ENCODE results near the gene SGPP1. TPM values are rescaled to one million over a fixed set of nuclear protein-coding genes. Genes with fewer than 3 reads are reported as not detected.

Gene SGPP1
- total and polyA plus RNA-seq, 10 of the 15 experiments (the other 5 are each of a cell fraction or from before 2014, with no cell fraction given), result 3.5 to 37.7 (median 25.5) TPM

DNA sequence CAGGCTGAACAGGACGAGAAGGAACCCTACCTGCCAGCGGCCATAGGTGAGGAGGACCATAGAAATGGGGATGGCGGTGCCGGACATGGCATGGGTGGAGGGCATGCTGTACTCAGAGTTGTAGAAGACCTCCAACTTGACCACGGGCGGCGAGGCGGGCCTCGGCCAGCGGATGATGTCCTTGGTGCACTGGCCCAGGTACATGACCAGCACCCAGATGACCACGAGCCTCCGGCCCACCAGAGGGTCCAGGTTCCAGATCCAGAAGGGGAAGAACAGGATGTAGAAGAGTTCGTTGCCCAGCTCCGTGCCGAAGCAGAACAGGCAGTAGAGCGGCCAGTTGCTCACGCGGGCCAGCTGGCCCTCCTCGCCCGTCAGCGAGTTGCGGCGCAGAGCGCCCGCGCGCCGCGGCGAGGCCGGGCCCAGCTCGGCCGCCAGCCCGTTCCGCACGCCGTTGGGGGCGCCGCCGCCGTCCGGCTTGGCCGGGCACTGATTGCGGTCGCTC is 582 bp downstream of the SGPP1 start (continued):
- no peak for TF ChIP-seq KLF5 (IDR thresholded peaks at IDR 0.05; ENCODE audit: partially characterized antibody)
- no peak for TF ChIP-seq HCFC1 (IDR thresholded peaks at IDR 0.05; ENCODE audit: low read length)
- TF ChIP-seq, protein P1, sequence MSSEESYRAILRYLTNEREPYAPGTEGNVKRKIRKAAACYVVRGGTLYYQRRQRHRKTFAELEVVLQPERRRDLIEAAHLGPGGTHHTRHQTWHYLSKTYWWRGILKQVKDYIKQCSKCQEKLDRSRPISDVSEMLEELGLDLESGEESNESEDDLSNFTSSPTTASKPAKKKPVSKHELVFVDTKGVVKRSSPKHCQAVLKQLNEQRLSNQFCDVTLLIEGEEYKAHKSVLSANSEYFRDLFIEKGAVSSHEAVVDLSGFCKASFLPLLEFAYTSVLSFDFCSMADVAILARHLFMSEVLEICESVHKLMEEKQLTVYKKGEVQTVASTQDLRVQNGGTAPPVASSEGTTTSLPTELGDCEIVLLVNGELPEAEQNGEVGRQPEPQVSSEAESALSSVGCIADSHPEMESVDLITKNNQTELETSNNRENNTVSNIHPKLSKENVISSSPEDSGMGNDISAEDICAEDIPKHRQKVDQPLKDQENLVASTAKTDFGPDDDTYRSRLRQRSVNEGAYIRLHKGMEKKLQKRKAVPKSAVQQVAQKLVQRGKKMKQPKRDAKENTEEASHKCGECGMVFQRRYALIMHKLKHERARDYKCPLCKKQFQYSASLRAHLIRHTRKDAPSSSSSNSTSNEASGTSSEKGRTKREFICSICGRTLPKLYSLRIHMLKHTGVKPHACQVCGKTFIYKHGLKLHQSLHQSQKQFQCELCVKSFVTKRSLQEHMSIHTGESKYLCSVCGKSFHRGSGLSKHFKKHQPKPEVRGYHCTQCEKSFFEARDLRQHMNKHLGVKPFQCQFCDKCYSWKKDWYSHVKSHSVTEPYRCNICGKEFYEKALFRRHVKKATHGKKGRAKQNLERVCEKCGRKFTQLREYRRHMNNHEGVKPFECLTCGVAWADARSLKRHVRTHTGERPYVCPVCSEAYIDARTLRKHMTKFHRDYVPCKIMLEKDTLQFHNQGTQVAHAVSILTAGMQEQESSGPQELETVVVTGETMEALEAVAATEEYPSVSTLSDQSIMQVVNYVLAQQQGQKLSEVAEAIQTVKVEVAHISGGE (CRISPR knock-in tag; IDR thresholded peaks at IDR 0.05), result no peak
- TF ChIP-seq SMARCA5 (IDR thresholded peaks at IDR 0.05), result 0 out of 2 replicates have a peak, but pooled peaks have one; percentile 47
- no peak for TF ChIP-seq RBBP5 (conservative IDR thresholded peaks at IDR 0.05)
- 0 out of 2 replicates have a peak, but pooled peaks have one; percentile 23 for TF ChIP-seq TCF12 (IDR thresholded peaks at IDR 0.05; ENCODE audit: low read depth, low read length)
- TF ChIP-seq, protein P2, sequence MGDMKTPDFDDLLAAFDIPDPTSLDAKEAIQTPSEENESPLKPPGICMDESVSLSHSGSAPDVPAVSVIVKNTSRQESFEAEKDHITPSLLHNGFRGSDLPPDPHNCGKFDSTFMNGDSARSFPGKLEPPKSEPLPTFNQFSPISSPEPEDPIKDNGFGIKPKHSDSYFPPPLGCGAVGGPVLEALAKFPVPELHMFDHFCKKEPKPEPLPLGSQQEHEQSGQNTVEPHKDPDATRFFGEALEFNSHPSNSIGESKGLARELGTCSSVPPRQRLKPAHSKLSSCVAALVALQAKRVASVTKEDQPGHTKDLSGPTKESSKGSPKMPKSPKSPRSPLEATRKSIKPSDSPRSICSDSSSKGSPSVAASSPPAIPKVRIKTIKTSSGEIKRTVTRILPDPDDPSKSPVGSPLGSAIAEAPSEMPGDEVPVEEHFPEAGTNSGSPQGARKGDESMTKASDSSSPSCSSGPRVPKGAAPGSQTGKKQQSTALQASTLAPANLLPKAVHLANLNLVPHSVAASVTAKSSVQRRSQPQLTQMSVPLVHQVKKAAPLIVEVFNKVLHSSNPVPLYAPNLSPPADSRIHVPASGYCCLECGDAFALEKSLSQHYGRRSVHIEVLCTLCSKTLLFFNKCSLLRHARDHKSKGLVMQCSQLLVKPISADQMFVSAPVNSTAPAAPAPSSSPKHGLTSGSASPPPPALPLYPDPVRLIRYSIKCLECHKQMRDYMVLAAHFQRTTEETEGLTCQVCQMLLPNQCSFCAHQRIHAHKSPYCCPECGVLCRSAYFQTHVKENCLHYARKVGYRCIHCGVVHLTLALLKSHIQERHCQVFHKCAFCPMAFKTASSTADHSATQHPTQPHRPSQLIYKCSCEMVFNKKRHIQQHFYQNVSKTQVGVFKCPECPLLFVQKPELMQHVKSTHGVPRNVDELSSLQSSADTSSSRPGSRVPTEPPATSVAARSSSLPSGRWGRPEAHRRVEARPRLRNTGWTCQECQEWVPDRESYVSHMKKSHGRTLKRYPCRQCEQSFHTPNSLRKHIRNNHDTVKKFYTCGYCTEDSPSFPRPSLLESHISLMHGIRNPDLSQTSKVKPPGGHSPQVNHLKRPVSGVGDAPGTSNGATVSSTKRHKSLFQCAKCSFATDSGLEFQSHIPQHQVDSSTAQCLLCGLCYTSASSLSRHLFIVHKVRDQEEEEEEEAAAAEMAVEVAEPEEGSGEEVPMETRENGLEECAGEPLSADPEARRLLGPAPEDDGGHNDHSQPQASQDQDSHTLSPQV (IDR thresholded peaks at IDR 0.05), result no peak
- no peak for TF ChIP-seq JUNB (IDR thresholded peaks at IDR 0.05)
- no peak for TF ChIP-seq NFYA (IDR thresholded peaks at IDR 0.05; ENCODE audit: borderline replicate concordance, low read depth, low read length)
- peak; percentile 90; the same call in 1 of the 2 replicates for TF ChIP-seq LARP7 (IDR thresholded peaks at IDR 0.05)
- TF ChIP-seq NR2F1 (conservative IDR thresholded peaks at IDR 0.05), result 0 out of 2 replicates have a peak, but pooled peaks have one; percentile 20
- TF ChIP-seq SMAD5 (IDR thresholded peaks at IDR 0.05; ENCODE audit: low read depth), result no peak
- peak; percentile 55; the same call in 1 of the 2 replicates for TF ChIP-seq YY1 (IDR thresholded peaks at IDR 0.05; ENCODE audit: low read depth, low read length)
- no peak; the same call in 1 of the 2 replicates for TF ChIP-seq IKZF1 (conservative IDR thresholded peaks at IDR 0.05)
- TF ChIP-seq ZBED1 (IDR thresholded peaks at IDR 0.05; ENCODE audit: borderline replicate concordance), result no peak
- TF ChIP-seq, protein P3, sequence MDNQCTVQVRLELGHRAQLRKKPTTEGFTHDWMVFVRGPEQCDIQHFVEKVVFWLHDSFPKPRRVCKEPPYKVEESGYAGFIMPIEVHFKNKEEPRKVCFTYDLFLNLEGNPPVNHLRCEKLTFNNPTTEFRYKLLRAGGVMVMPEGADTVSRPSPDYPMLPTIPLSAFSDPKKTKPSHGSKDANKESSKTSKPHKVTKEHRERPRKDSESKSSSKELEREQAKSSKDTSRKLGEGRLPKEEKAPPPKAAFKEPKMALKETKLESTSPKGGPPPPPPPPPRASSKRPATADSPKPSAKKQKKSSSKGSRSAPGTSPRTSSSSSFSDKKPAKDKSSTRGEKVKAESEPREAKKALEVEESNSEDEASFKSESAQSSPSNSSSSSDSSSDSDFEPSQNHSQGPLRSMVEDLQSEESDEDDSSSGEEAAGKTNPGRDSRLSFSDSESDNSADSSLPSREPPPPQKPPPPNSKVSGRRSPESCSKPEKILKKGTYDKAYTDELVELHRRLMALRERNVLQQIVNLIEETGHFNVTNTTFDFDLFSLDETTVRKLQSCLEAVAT (IDR thresholded peaks at IDR 0.05), result no peak
- TF ChIP-seq ESRRA (IDR thresholded peaks at IDR 0.05; ENCODE audit: low read length), result no peak
